KMS-11 (cell line): ENCODE results near the gene CDC42EP1.
"Not testable (repeated sequence)": the region's sequence is repeated elsewhere in the genome, so short reads cannot be mapped to it uniquely, and the experiment has no call there.

Source experiments
- H2AFZ ChIP-seq: fragments of 200-600 bp; sonication (generic); 2 replicates; pipeline ENCODE4 v1.6.1; 2016; ENCODE audit warnings: antibody characterized with exemption, mixed run types, low read depth
- H3K27ac ChIP-seq: fragments of 200-600 bp; sonication (generic); 2 replicates; pipeline ENCODE4 v1.6.1; 2016; ENCODE audit warnings: mild to moderate bottlenecking, mixed run types
- H3K27me3 ChIP-seq: fragments of 200-600 bp; sonication (generic); 2 replicates; pipeline ENCODE4 v1.6.1; 2017; ENCODE audit warnings: mild to moderate bottlenecking, low read depth, mixed run types, moderate library complexity; ENCODE audit not compliant: insufficient read depth
- H3K36me3 ChIP-seq: fragments of 200-600 bp; sonication (generic); 2 replicates; pipeline ENCODE4 v1.6.1; 2017; ENCODE audit warnings: mild to moderate bottlenecking, mixed run types; ENCODE audit not compliant: insufficient read depth
- H3K4me1 ChIP-seq: fragments of 200-600 bp; sonication (generic); 2 replicates; pipeline ENCODE4 v1.6.1; 2016; ENCODE audit warnings: mild to moderate bottlenecking, low read depth, mixed run types; ENCODE audit not compliant: poor library complexity, severe bottlenecking
- H3K4me2 ChIP-seq: fragments of 200-600 bp; sonication (generic); 2 replicates; pipeline ENCODE4 v1.7.0; 2016; ENCODE audit warnings: mild to moderate bottlenecking, mixed run types
- H3K4me3 ChIP-seq: fragments of 200-600 bp; sonication (generic); IDR thresholded peaks from 2 replicates; pipeline ENCODE4 v1.6.1; 2017; ENCODE audit warnings: low read depth, low read length, mixed read lengths; ENCODE audit not compliant: insufficient read depth
- H3K79me2 ChIP-seq: fragments of 200-600 bp; sonication (generic); 2 replicates; pipeline ENCODE4 v1.6.1; 2016; ENCODE audit warnings: low read depth, mixed run types; ENCODE audit not compliant: insufficient read depth
- H3K9ac ChIP-seq: fragments of 200-600 bp; sonication (generic); 2 replicates; pipeline ENCODE4 v1.6.1; 2016; ENCODE audit warnings: mild to moderate bottlenecking, mixed run types
- H4K20me1 ChIP-seq: fragments of 200-600 bp; sonication (generic); 2 replicates; pipeline ENCODE4 v1.6.1; 2016; ENCODE audit warnings: mild to moderate bottlenecking, mixed run types; ENCODE audit not compliant: insufficient read depth
- TF ChIP-seq, protein P1 (sequence below): fragments of 200-600 bp; sonication (generic); conservative IDR thresholded peaks from 2 replicates; pipeline ENCODE4 v1.6.1; 2017; ENCODE audit warnings: low read depth, mild to moderate bottlenecking, antibody characterized with exemption, low read length, moderate library complexity, mixed read lengths

The CDC42EP1 gene

DNA sequence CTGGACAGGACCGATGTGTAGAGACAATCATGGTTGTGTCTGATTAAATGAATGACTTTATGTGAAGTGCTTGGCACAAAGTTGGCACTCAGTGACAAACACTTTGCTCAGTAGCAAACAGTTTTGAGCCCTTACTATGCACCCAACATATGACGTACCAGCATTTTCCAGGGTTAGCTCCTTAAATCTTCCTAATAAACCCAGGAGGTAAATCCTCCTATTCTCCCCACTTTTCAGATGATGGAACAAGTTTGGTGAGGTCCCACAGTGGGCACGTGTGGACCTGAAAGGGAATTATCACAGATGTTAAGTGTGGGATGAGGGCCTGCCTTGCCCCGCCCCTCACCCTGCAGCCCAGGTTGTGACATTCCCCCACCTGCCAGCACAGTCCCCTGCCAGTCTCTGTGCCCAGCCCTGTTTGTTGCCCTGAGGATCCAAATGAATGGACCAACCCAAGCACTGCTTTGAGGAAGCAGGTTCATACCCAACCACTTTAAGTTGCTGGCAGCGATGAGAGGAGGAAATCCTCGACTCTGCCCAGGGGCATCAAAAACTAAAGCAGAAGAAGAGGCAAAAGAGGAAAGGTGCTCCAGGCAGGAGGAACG, 34.4 kb upstream of the CDC42EP1 start:
- no peak overlapping the region for H3K4me2 ChIP-seq
- no peak overlapping the region for H3K27ac ChIP-seq
- no peaks in the 10 kb centered on the region for H4K20me1 ChIP-seq
- no peak overlapping the region for H3K9ac ChIP-seq
- no peak overlapping the region for H2AFZ ChIP-seq
- no peaks in the 10 kb centered on the region for H3K4me1 ChIP-seq
- no peak overlapping the region for H3K4me3 ChIP-seq
- H3K27me3 ChIP-seq: peaks cover 43% of the 10 kb centered on the region
- TF ChIP-seq, protein P1, sequence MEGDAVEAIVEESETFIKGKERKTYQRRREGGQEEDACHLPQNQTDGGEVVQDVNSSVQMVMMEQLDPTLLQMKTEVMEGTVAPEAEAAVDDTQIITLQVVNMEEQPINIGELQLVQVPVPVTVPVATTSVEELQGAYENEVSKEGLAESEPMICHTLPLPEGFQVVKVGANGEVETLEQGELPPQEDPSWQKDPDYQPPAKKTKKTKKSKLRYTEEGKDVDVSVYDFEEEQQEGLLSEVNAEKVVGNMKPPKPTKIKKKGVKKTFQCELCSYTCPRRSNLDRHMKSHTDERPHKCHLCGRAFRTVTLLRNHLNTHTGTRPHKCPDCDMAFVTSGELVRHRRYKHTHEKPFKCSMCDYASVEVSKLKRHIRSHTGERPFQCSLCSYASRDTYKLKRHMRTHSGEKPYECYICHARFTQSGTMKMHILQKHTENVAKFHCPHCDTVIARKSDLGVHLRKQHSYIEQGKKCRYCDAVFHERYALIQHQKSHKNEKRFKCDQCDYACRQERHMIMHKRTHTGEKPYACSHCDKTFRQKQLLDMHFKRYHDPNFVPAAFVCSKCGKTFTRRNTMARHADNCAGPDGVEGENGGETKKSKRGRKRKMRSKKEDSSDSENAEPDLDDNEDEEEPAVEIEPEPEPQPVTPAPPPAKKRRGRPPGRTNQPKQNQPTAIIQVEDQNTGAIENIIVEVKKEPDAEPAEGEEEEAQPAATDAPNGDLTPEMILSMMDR: no peak
- H3K79me2 ChIP-seq: no peaks in the 10 kb centered on the region
- no peaks in the 10 kb centered on the region for H3K36me3 ChIP-seq

- Histone ChIP-seq H3K36me3 (no peaks in the 10 kb centered on the region), H2AFZ (no peak overlapping the region), H4K20me1 (no peaks in the 10 kb centered on the region), H3K4me1 (no peaks in the 10 kb centered on the region), H3K27me3 (peaks cover 39% of the 10 kb centered on the region), H3K4me2 (no peak overlapping the region), H3K79me2 (no peaks in the 10 kb centered on the region), H3K9ac (no peak overlapping the region), H3K27ac (no peak overlapping the region), H3K4me3 (no peak overlapping the region)
- TF ChIP-seq, protein P1: no peak
Measured at GRCh38 chr22:37526376-37526775, 33.9 kb upstream of the CDC42EP1 start.

DNA sequence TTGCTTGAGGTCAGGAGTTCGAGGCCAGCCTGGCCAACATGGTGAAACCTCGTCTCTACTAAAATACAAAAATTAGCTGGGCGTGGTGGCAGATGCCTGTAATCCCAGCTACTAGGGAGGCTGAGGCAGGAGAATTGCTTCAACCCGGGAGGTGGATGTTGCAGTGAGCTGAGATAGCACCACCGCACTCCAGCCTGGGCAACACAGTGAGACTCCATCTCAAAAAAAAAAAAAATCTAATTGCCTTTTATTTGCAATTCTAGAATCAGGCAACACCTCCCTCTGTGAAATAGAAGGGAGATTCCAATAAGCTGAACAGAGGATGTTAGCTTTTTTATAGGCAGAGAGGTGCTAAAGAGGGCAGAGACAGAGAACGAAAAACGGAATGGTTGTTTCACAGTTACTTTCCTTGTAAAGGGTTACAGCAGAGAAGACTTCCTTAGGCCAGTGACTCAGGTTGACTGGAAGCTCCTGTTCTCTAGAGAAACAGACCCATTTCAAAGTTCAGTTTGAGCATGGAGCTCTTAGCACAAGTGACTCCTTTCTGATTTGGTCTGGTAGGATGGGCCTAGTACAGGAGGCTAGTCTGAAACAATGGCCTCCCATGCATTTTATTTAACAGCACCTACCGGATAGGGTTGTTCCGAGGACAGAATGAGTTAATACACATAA, 33.1 kb upstream of the CDC42EP1 start:
- H2AFZ ChIP-seq, H3K36me3 ChIP-seq, H3K4me1 ChIP-seq, H3K79me2 ChIP-seq, H3K9ac ChIP-seq, H3K4me3 ChIP-seq, H4K20me1 ChIP-seq, H3K27ac ChIP-seq, H3K4me2 ChIP-seq: not testable (repeated sequence)
- peaks cover 30% of the 10 kb centered on the region for H3K27me3 ChIP-seq

DNA sequence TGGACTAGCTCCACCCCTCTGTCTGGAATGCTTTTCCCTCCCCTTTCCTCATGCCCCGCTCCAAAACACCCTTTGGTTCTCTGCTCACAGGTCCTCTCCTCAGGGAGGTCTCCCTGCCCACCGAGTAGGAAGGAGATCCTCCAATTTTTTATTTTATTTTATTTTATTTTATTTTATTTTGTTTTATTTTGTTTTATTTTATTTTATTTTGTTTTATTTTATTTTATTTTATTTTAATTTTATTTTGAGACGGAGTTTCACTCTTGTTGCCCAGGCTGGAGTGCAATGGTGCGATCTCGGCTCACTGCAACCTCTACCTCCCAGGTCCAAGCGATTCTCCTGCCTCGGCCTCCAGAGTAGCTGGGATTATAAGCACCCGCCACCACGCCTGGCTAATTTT, 32.3 kb upstream of the CDC42EP1 start:
- H2AFZ ChIP-seq, H3K4me1 ChIP-seq, H3K4me2 ChIP-seq, H3K4me3 ChIP-seq, H4K20me1 ChIP-seq, H3K9ac ChIP-seq, H3K36me3 ChIP-seq, H3K27ac ChIP-seq, H3K79me2 ChIP-seq: not testable (repeated sequence)
- peaks cover 23% of the 10 kb centered on the region for H3K27me3 ChIP-seq

DNA sequence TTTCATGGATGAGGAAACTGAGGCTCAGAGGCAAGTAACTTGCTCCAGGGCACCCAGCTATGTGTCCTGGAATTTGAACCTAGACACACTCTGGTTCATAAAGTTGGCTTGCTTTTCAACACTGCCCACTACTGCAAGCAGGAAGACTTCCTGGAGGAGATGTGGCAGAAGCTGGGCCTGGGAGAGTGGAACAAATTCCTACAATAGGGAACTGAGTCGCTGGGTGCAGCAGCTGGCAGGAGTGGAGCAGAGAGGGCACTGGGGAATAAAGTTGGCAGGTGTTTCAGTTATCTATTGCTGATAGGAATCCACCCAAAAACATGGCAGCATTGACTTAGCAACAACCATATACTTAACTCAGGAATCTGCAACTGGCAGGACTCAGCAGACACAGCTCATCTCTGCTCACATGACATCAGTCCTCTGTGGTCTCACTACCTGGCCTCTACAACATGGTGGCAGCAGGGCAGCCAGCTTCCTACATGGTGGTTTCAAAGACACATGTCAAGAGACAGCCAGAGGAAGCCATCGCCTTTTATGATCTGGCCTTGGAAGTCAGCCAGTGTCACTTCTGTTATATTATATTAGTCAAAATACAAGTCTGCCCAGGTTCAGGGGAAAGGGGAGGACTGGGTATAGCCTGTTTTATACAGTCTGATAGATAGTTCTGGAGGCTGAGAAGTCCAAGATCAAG, 30.5 kb upstream of the CDC42EP1 start:
- H3K79me2 ChIP-seq: no peaks in the 10 kb centered on the region
- H3K27me3 ChIP-seq: peaks cover 6% of the 10 kb centered on the region
- no peak overlapping the region for H3K9ac ChIP-seq
- no peaks in the 10 kb centered on the region for H4K20me1 ChIP-seq
- no peaks in the 10 kb centered on the region for H3K36me3 ChIP-seq
- H3K4me2 ChIP-seq: no peak overlapping the region
- no peaks in the 10 kb centered on the region for H3K4me1 ChIP-seq
- no peak overlapping the region for H2AFZ ChIP-seq
- no peak overlapping the region for H3K27ac ChIP-seq
- TF ChIP-seq, protein P1: no peak
- H3K4me3 ChIP-seq: no peak overlapping the region
